ENCODE data around the gene CLEC16A.

DNA sequence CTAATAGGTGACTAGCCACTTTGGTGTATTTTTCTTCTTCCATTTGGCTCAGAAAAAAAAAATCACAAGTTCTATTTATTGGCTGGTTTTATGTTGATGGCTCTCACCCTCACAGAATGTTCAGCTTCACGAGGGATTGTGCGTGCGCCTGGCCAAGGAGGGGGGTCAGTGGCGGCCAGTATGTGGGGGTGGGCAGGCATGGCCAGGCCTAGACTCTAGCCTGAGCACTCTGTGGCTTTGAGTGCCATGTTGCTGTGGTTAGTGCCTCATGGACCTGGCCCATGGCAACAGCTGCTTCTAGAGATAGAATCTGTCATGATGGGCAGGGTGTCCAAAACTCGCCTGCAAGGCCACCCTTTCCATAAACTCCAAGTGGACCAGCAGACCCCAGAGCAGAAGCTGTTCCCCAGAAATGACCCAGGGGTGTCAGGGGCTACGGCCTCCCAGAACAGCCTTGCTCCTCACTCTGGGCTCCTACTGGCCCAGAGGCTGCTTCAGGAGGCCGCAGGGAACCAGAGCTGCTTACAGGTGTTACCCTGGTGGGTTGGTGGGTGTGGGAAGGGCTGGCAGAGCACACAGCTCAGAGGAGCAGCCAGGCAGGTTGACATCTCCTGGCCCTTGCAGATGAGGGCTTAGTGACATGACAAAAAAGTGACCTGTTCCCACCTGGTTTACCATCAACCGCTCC lies 186.8 kb downstream of the CLEC16A start:
- TF ChIP-seq POLR2AphosphoS5 (IDR thresholded peaks at IDR 0.05; ENCODE audit: low read depth, low read length), result no peak
- TF ChIP-seq TAF1 (IDR thresholded peaks at IDR 0.05; ENCODE audit: low read depth, low read length), result no peak
- TF ChIP-seq POLR2A (IDR thresholded peaks at IDR 0.05; ENCODE audit: low read depth, low read length), result no peak
- no peak for TF ChIP-seq POU2F2 (IDR thresholded peaks at IDR 0.05; ENCODE audit: low read depth, low read length)
- TF ChIP-seq SPI1 (IDR thresholded peaks at IDR 0.05; ENCODE audit: low read depth, low read length), result no peak
- no peak for TF ChIP-seq PAX5 (IDR thresholded peaks at IDR 0.05; ENCODE audit: insufficient read depth, low read length, severe bottlenecking)

All from GM12891 (cell line).